Measurements from ENCODE around the gene MICALL1.
"Not testable (repeated sequence)": the region's sequence is repeated elsewhere in the genome, so short reads cannot be mapped to it uniquely, and the experiment has no call there.

MICALL1 gene

GRCh38 chr22:37965940-37966664 lies 60.0 kb downstream of the MICALL1 start:
- DNase-seq = no peak

- DNase-seq = no peak
Observed at GRCh38 chr22:37967147-37967546, 61.0 kb downstream of the MICALL1 start.

- DNase-seq = no peak
Observed at GRCh38 chr22:37967637-37968451, 61.7 kb downstream of the MICALL1 start.

GRCh38 chr22:37968452-37969251 lies 62.6 kb downstream of the MICALL1 start:
- DNase-seq = no peak

GRCh38 chr22:37970864-37971263 lies 64.8 kb downstream of the MICALL1 start:
- no peak for DNase-seq

- DNase-seq = no peak
Observed at GRCh38 chr22:37971475-37972434, 65.7 kb downstream of the MICALL1 start.

GRCh38 chr22:37972527-37972926 lies 66.4 kb downstream of the MICALL1 start:
- DNase-seq = no peak

- no peak for DNase-seq
Observed at GRCh38 chr22:37973271-37974170, 67.4 kb downstream of the MICALL1 start.

GRCh38 chr22:37975153-37975552 lies 69.1 kb downstream of the MICALL1 start:
- DNase-seq = no peak

GRCh38 chr22:37976022-37976421 lies 69.9 kb downstream of the MICALL1 start:
- DNase-seq = not testable (repeated sequence)

- no peak for DNase-seq
Observed at GRCh38 chr22:37976547-37976946, 70.5 kb downstream of the MICALL1 start.

- DNase-seq = no peak
Observed at GRCh38 chr22:37979782-37980181, 73.7 kb downstream of the MICALL1 start.

GRCh38 chr22:37981282-37982011 lies 75.3 kb downstream of the MICALL1 start:
- no peak for DNase-seq

GRCh38 chr22:37982151-37982785 lies 76.2 kb downstream of the MICALL1 start:
- DNase-seq = no peak

GRCh38 chr22:37982938-37983859 lies 77.1 kb downstream of the MICALL1 start:
- DNase-seq = no peak

- no peak for DNase-seq
Observed at GRCh38 chr22:37983860-37984791, 78.0 kb downstream of the MICALL1 start, which contains the start of gene SOX10. TSS of gene SOX10 (minus strand) at chr22:37984555. CDS start at chr22:37983784, 771 bp downstream.

GRCh38 chr22:37985050-37985585 lies 79.0 kb downstream of the MICALL1 start:
- no peak for DNase-seq

Measured in activated gamma-delta T cell treated with Interleukin-2 at 50 U/mL for 16 hours (primary cell).